AG04450 (cell line): ENCODE data around the gene GPX3. TPM values are rescaled to one million over a fixed set of nuclear protein-coding genes. Genes with fewer than 3 reads are reported as not detected.

Source experiments
- CTCF ChIA-PET: fragments of 300-600, 350-600 bp; formaldehyde crosslinking; extraction: SDS; loops from one replicate; lab custom pipeline; 2022; ENCODE audit warnings: antibody characterized with exemption, inconsistent platforms; lab: Charles Lee
- POLR2A ChIA-PET: fragments of 350-600 bp; formaldehyde crosslinking; extraction: SDS; loops from one replicate; lab custom pipeline; 2021; ENCODE audit warnings: antibody characterized with exemption, inconsistent platforms; lab: Yijun Ruan, JAX
- DNase-seq: peaks from one replicate; pipeline ENCODE4 v3.0.0-alpha.2; 2011; ENCODE audit warnings: low read depth, low spot score
- H3K27ac ChIP-seq: one replicate; pipeline ENCODE4 v1.5.1; 2012; ENCODE audit warnings: low read depth, low read length, control low read depth
- H3K27me3 ChIP-seq: one replicate; pipeline ENCODE4 v1.6.0; 2012; ENCODE audit warnings: low read length; ENCODE audit not compliant: control insufficient read depth, insufficient read depth
- H3K4me3 ChIP-seq: 2 replicates; pipeline ENCODE4 v1.5.1; 2011; ENCODE audit warnings: mild to moderate bottlenecking, low read depth, low read length, control low read depth
- H3K9me3 ChIP-seq: 2 replicates; pipeline ENCODE4 v1.5.1; 2012; ENCODE audit warnings: low read length; ENCODE audit not compliant: control insufficient read depth, insufficient read depth
- CTCF ChIP-seq: IDR thresholded peaks from 2 replicates; pipeline ENCODE4 v1.5.1; 2011; ENCODE audit warnings: low read depth, low read length, control low read depth, inconsistent platforms
- polyA plus RNA-seq: library from polyadenylated mRNA; depleted of rRNA; stranded (reverse); fragments of >200 nt; gene quantifications from 2 replicates; pipeline ENCODE4 v1.2.3, GENCODE V29; 2011; rRNA removed

GPX3 gene
- polyA plus RNA-seq, 1 experiment = 3.7 TPM

- no peak for DNase-seq
- H3K27me3 ChIP-seq = no peaks in the 10 kb centered on the region
- ChIA-PET CTCF (no interaction called here), POLR2A (no interaction called here)
- no peak for TF ChIP-seq CTCF
- no peak overlapping the region for H3K27ac ChIP-seq
- H3K4me3 ChIP-seq = no peak overlapping the region
- no peaks in the 10 kb centered on the region for H3K9me3 ChIP-seq
Observed at GRCh38 chr5:151077967-151078366, 57.6 kb downstream of the GPX3 start.

Other genes starting within 250 kb of the GPX3 start
- gene SMIM3, start 241.8 kb upstream of the GPX3 start, polyA plus RNA-seq = 34.3 and 36.3 TPM in 2 replicates
- not detected in 2 replicates for gene IRGM, start 174.1 kb upstream of the GPX3 start, polyA plus RNA-seq
- gene ZNF300, start 115.6 kb upstream of the GPX3 start, polyA plus RNA-seq = 7.3 and 10.1 TPM in 2 replicates
- 42.6 and 49.2 TPM in 2 replicates for gene TNIP1, start 60.4 kb downstream of the GPX3 start, polyA plus RNA-seq
- 502 and 538 TPM in 2 replicates for gene ANXA6, start 137.2 kb downstream of the GPX3 start, polyA plus RNA-seq
- gene CCDC69, start 203.5 kb downstream of the GPX3 start, polyA plus RNA-seq = 1.9 TPM in 2 replicates
- gene GM2A, start 232.6 kb downstream of the GPX3 start, polyA plus RNA-seq = 18.4 and 20.9 TPM in 2 replicates